ENCODE results near the gene SSTR5.

SSTR5 gene

GRCh38 chr16:1049113-1049975 is 23.2 kb upstream of the SSTR5 start:
- in situ Hi-C loops (cut with HindIII; ENCODE audit: low sequenced_read_pairs): no loop called here
- TF ChIP-seq, protein P1, sequence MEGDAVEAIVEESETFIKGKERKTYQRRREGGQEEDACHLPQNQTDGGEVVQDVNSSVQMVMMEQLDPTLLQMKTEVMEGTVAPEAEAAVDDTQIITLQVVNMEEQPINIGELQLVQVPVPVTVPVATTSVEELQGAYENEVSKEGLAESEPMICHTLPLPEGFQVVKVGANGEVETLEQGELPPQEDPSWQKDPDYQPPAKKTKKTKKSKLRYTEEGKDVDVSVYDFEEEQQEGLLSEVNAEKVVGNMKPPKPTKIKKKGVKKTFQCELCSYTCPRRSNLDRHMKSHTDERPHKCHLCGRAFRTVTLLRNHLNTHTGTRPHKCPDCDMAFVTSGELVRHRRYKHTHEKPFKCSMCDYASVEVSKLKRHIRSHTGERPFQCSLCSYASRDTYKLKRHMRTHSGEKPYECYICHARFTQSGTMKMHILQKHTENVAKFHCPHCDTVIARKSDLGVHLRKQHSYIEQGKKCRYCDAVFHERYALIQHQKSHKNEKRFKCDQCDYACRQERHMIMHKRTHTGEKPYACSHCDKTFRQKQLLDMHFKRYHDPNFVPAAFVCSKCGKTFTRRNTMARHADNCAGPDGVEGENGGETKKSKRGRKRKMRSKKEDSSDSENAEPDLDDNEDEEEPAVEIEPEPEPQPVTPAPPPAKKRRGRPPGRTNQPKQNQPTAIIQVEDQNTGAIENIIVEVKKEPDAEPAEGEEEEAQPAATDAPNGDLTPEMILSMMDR (IDR thresholded peaks at IDR 0.05; ENCODE audit: low read depth, low read length, missing control alignments): no peak
- no peak overlapping the region for H3K4me3 ChIP-seq (ENCODE audit: low read depth, low read length)
- DNase-seq (ENCODE audit: low read depth): no peak

DNA sequence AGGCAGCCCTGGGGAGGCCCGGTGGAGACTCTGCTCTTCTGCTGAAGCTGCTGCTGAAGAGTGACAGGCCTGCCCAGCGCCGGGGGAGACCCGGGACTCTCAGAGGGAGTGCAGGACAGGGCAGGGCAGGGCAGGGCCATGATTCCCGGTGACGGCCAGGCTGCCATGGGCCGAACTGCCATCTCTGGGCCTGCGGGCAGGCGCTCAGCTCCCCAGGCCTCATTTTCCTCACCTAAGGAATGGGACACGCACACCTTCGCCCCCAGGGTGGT is 22.6 kb upstream of the SSTR5 start:
- TF ChIP-seq, protein P1 (IDR thresholded peaks at IDR 0.05; ENCODE audit: low read depth, low read length, missing control alignments): no peak
- in situ Hi-C loops (cut with HindIII; ENCODE audit: low sequenced_read_pairs): no loop called here
- DNase-seq (ENCODE audit: low read depth): no peak
- no peak overlapping the region for H3K4me3 ChIP-seq (ENCODE audit: low read depth, low read length)

GRCh38 chr16:1050516-1050915 is 22.0 kb upstream of the SSTR5 start:
- TF ChIP-seq, protein P1 (IDR thresholded peaks at IDR 0.05; ENCODE audit: low read depth, low read length, missing control alignments): no peak
- DNase-seq (ENCODE audit: low read depth): no peak
- H3K4me3 ChIP-seq (ENCODE audit: low read depth, low read length): no peak overlapping the region
- in situ Hi-C loops (cut with HindIII; ENCODE audit: low sequenced_read_pairs): no loop called here

- in situ Hi-C loops (cut with HindIII; ENCODE audit: low sequenced_read_pairs): no loop called here
- DNase-seq (ENCODE audit: low read depth): no peak
- TF ChIP-seq, protein P1 (IDR thresholded peaks at IDR 0.05; ENCODE audit: low read depth, low read length, missing control alignments): no peak
- H3K4me3 ChIP-seq (ENCODE audit: low read depth, low read length): no peak overlapping the region
Observed at GRCh38 chr16:1050921-1051320, 21.6 kb upstream of the SSTR5 start.

DNA sequence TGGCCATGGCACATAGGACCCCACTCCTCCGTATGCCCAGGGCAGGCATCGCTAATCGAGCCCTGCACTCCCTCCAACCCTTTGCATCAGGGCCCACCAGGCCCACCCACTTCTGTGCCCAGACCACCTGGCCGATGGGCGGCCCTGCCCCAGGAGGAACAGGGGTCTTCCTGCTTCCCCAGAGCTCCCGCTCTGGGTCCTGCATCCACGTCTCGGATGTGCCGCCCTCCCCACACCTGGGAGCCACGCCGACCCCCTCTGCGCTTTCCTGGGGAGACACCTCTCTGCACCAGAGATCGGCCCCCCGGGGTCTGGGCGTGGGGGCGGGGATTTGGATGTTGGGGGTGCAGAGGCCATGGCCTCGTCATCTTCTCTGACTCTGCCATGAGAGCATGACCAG is 21.1 kb upstream of the SSTR5 start:
- H3K4me3 ChIP-seq (ENCODE audit: low read depth, low read length): no peak overlapping the region
- TF ChIP-seq, protein P1 (IDR thresholded peaks at IDR 0.05; ENCODE audit: low read depth, low read length, missing control alignments): no peak
- DNase-seq (ENCODE audit: low read depth): no peak
- in situ Hi-C loops (cut with HindIII; ENCODE audit: low sequenced_read_pairs): no loop called here

DNA sequence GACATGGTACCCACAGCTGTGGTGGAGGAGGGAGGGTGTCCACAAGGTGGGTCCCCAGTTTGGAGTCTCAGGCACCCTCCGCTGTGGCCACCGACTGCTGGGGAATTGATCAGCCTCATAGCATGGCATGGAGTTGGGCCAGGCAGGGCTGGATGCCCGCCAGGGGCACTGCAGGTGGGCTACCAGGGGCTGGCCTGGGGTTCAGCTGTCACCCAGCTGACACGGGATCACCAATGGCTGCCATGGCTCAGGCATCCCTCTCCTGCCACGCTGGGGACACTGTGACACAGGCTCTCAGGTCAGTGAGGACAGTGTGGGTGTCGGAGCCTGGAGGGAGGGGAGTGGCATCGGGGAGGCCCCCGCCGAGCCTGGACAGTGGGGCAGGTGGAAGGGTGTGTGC is 19.8 kb upstream of the SSTR5 start:
- H3K4me3 ChIP-seq (ENCODE audit: low read depth, low read length): no peak overlapping the region
- no peak for DNase-seq (ENCODE audit: low read depth)
- TF ChIP-seq, protein P1 (IDR thresholded peaks at IDR 0.05; ENCODE audit: low read depth, low read length, missing control alignments): no peak
- in situ Hi-C loops (cut with HindIII; ENCODE audit: low sequenced_read_pairs): no loop called here
